Prostate gland (tissue), 2 donors: ENCODE measurements around the gene ZEB2.

ENCODE experiments used
- POLR2A ChIP-seq: fragments of 450-650 bp; IDR thresholded peaks from one replicate; pipeline ENCODE4 v1.6.1; 2016; ENCODE audit warnings: antibody characterized with exemption, mild to moderate bottlenecking
- POLR2AphosphoS5 ChIP-seq: sonication (generic); formaldehyde crosslinking; IDR thresholded peaks from one replicate; pipeline ENCODE4 v1.6.1; 2017; ENCODE audit warnings: antibody characterized with exemption
- TF ChIP-seq, protein P1 (sequence below), 4 experiments: fragments of 200-600 bp in 2 of 4; fragments of 450-650 bp in 2 of 4; sonication (generic) in 2 of 4; IDR thresholded peaks; 1 replicate in 3 of 4; 2 replicates in 1 of 4; pipeline ENCODE4 v1.5.1; 2016 to 2019; ENCODE audit warnings: antibody characterized with exemption in 4 of 4, mild to moderate bottlenecking in 2 of 4, moderate library complexity in 2 of 4

GRCh38 chr2:144554492-144555210, 34.7 kb upstream of the ZEB2 start:
- TF ChIP-seq, protein P1, sequence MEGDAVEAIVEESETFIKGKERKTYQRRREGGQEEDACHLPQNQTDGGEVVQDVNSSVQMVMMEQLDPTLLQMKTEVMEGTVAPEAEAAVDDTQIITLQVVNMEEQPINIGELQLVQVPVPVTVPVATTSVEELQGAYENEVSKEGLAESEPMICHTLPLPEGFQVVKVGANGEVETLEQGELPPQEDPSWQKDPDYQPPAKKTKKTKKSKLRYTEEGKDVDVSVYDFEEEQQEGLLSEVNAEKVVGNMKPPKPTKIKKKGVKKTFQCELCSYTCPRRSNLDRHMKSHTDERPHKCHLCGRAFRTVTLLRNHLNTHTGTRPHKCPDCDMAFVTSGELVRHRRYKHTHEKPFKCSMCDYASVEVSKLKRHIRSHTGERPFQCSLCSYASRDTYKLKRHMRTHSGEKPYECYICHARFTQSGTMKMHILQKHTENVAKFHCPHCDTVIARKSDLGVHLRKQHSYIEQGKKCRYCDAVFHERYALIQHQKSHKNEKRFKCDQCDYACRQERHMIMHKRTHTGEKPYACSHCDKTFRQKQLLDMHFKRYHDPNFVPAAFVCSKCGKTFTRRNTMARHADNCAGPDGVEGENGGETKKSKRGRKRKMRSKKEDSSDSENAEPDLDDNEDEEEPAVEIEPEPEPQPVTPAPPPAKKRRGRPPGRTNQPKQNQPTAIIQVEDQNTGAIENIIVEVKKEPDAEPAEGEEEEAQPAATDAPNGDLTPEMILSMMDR (IDR thresholded peaks at IDR 0.05) = no peak
- TF ChIP-seq POLR2A (no peak), POLR2AphosphoS5 (no peak)
